H1 (cell line): ENCODE measurements around the gene KCNMB2. TPM values are rescaled to one million over a fixed set of nuclear protein-coding genes. Genes with fewer than 3 reads are reported as not detected.

Experiments used
- CHD2 ChIP-seq: IDR thresholded peaks from 2 replicates; pipeline ENCODE4 v1.6.1; 2012; ENCODE audit warnings: low read length, improper control_type of control experiment
- GABPA ChIP-seq: IDR thresholded peaks from 2 replicates; pipeline ENCODE4 v1.6.1; 2011; ENCODE audit warnings: mild to moderate bottlenecking, low read length, moderate library complexity, borderline replicate concordance; ENCODE audit not compliant: insufficient read depth
- POU5F1 ChIP-seq: IDR thresholded peaks from 2 replicates; pipeline ENCODE4 v1.6.1; 2011; ENCODE audit warnings: low read depth, mild to moderate bottlenecking, low read length, moderate library complexity
- polyA plus RNA-seq, 7 experiments: library from polyadenylated mRNA; depleted of rRNA in 3 of 7; stranded (reverse) in 5 of 7; unstranded in 2 of 7; fragments of >200 nt in 5 of 7; fragments of 200-250 nt in 2 of 7; gene quantifications; 1 replicate in 5 of 7; 2 replicates in 1 of 7; 4 replicates in 1 of 7; pipeline versions ENCODE4 v1.2.1 to v1.2.3, GENCODE V29; 2011 to 2013; ENCODE audit warnings: missing spikeins in 2 of 7, mixed read lengths in 2 of 7
- total RNA-seq: library from RNA; stranded (reverse); fragmentation: NEBNext Ultra II Directional; extraction: Animal tissue kit (Norgen Biotek cat#: 25700); gene quantifications from 2 replicates; pipeline ENCODE4 v1.2.1, GENCODE V29; 2021

Gene KCNMB2
- total and polyA plus RNA-seq, 2 of the 8 experiments (the other 6 are each of a cell fraction or from before 2014, with no cell fraction given): not detected

- TF ChIP-seq POU5F1 (no peak), CHD2 (no peak), GABPA (no peak)
- TF ChIP-seq, all 59 proteins: peak for 0
Measured at GRCh38 chr3:178785961-178786360, 249.7 kb downstream of the KCNMB2 start (continued).
